GM23338 (cell line): ENCODE data around the gene WFS1. TPM values are rescaled to one million over a fixed set of nuclear protein-coding genes. Genes with fewer than 3 reads are reported as not detected.

Source experiments
- ATAC-seq: fragments of 200-7000 bp; cut with Tn5 transposase; 3 replicates; pipeline ENCODE4 v1.9.1; 2020
- DNase-seq: peaks from one replicate; pipeline ENCODE4 v3.0.0-alpha.2; 2015; ENCODE audit warnings: low spot score
- H2AFZ ChIP-seq: fragments of 200-600 bp; sonication (generic); 2 replicates; pipeline ENCODE4 v1.8.0; 2016; ENCODE audit warnings: antibody characterized with exemption, mild to moderate bottlenecking, moderate library complexity
- H3F3A ChIP-seq: fragments of 200-600 bp; sonication (generic); replicated peaks from 2 replicates; pipeline ENCODE4 v1.8.0; 2017; ENCODE audit warnings: antibody characterized with exemption, mixed run types, low read depth
- H3K27ac ChIP-seq: fragments of 200-600 bp; sonication (generic); 2 replicates; pipeline ENCODE4 v1.6.1; 2016; ENCODE audit warnings: low read depth
- H3K27me3 ChIP-seq: fragments of 200-600 bp; sonication (generic); 2 replicates; pipeline ENCODE4 v1.8.0; 2016; ENCODE audit warnings: mild to moderate bottlenecking, mixed run types, moderate library complexity; ENCODE audit not compliant: insufficient read depth
- H3K36me3 ChIP-seq: fragments of 200-600 bp; sonication (generic); 2 replicates; pipeline ENCODE4 v1.8.0; 2016; ENCODE audit warnings: mild to moderate bottlenecking; ENCODE audit not compliant: insufficient read depth
- H3K4me1 ChIP-seq: fragments of 200-600 bp; sonication (generic); 2 replicates; pipeline ENCODE4 v1.8.0; 2016; ENCODE audit warnings: mild to moderate bottlenecking, moderate library complexity; ENCODE audit not compliant: insufficient read depth
- H3K4me2 ChIP-seq: fragments of 200-600 bp; sonication (generic); 2 replicates; pipeline ENCODE4 v1.7.1; 2017; ENCODE audit warnings: mixed run types
- H3K4me3 ChIP-seq: fragments of 200-600 bp; sonication (generic); 2 replicates; pipeline ENCODE4 v1.6.1; 2016; ENCODE audit warnings: mixed run types
- H3K79me2 ChIP-seq: fragments of 200-600 bp; sonication (generic); replicated peaks from 2 replicates; pipeline ENCODE4 v1.8.0; 2017; ENCODE audit warnings: mild to moderate bottlenecking; ENCODE audit not compliant: insufficient read depth
- H3K9me2 ChIP-seq: fragments of 200-600 bp; sonication (generic); 2 replicates; pipeline ENCODE4 v1.8.0; 2017; ENCODE audit not compliant: insufficient read depth
- H4K20me1 ChIP-seq: fragments of 200-600 bp; sonication (generic); replicated peaks from 2 replicates; pipeline ENCODE4 v1.8.0; 2017; ENCODE audit warnings: mild to moderate bottlenecking; ENCODE audit not compliant: insufficient read depth
- H3K27ac Mint-ChIP-seq: 2 replicates; pipeline ENCODE4 v1.8.0; 2020; ENCODE audit warnings: inconsistent platforms, mild to moderate bottlenecking, moderate library complexity, mixed read lengths
- H3K27me3 Mint-ChIP-seq: 3 replicates; pipeline ENCODE4 v1.8.0; 2022; ENCODE audit warnings: low read depth, mild to moderate bottlenecking, moderate library complexity, mixed read lengths, inconsistent platforms; ENCODE audit not compliant: insufficient read depth, poor library complexity
- H3K36me3 Mint-ChIP-seq: 3 replicates; pipeline ENCODE4 v1.8.0; 2021; ENCODE audit warnings: low read depth, mild to moderate bottlenecking, inconsistent platforms, moderate library complexity, mixed read lengths
- H3K4me1 Mint-ChIP-seq: 3 replicates; pipeline ENCODE4 v1.8.0; 2020; ENCODE audit warnings: mild to moderate bottlenecking, inconsistent platforms, mixed read lengths
- H3K4me3 Mint-ChIP-seq: 3 replicates; pipeline ENCODE4 v1.8.0; 2021; ENCODE audit warnings: moderate library complexity, mild to moderate bottlenecking, inconsistent platforms, mixed read lengths
- H3K9me3 Mint-ChIP-seq: 3 replicates; pipeline ENCODE4 v1.8.0; 2020; ENCODE audit warnings: moderate library complexity, mild to moderate bottlenecking, inconsistent platforms, mixed read lengths
- CREB1 ChIP-seq: fragments of 250-450 bp; sonication (Bioruptor Pico); IDR thresholded peaks from 2 replicates; pipeline ENCODE4 v1.5.0; 2020; ENCODE audit warnings: low read depth, mild to moderate bottlenecking, moderate library complexity
- CTCF ChIP-seq, 2 experiments: fragments of 200-600 bp in 1 of 2; sonication (generic) in 1 of 2; conservative IDR thresholded peaks; 2 replicates each; pipeline versions ENCODE4 v1.5.1 to v1.6.1; 2016 to 2017; ENCODE audit warnings: antibody characterized with exemption in 2 of 2, low read depth in 2 of 2, mild to moderate bottlenecking in 2 of 2, moderate library complexity in 1 of 2
- ETS1 ChIP-seq: IDR thresholded peaks from 2 replicates; pipeline ENCODE4 v1.6.1; 2016; ENCODE audit warnings: antibody characterized with exemption
- EZH2 ChIP-seq: fragments of 200-600 bp; sonication (generic); IDR thresholded peaks from one replicate; pipeline ENCODE4 v1.8.0; 2017; ENCODE audit warnings: antibody characterized with exemption, mild to moderate bottlenecking, low read depth; ENCODE audit not compliant: unreplicated experiment
- EZH2phosphoT487 ChIP-seq: fragments of 200-600 bp; sonication (generic); IDR thresholded peaks from one replicate; pipeline ENCODE4 v1.8.1; 2018; ENCODE audit warnings: antibody characterized with exemption; ENCODE audit not compliant: unreplicated experiment
- JUNB ChIP-seq: IDR thresholded peaks from one replicate; pipeline ENCODE4 v1.6.1; 2016; ENCODE audit warnings: antibody characterized with exemption; ENCODE audit not compliant: unreplicated experiment
- POLR2AphosphoS5 ChIP-seq: IDR thresholded peaks from 2 replicates; pipeline ENCODE4 v1.6.1; 2016; ENCODE audit warnings: antibody characterized with exemption, low read depth
- REST ChIP-seq: IDR thresholded peaks from one replicate; pipeline ENCODE4 v1.6.1; 2018; ENCODE audit warnings: antibody characterized with exemption; ENCODE audit not compliant: unreplicated experiment
- STAT1 ChIP-seq: IDR thresholded peaks from one replicate; pipeline ENCODE4 v1.6.1; 2016; ENCODE audit warnings: antibody characterized with exemption; ENCODE audit not compliant: unreplicated experiment
- ZNF114 ChIP-seq: fragments of 250-450 bp; sonication (Bioruptor Pico); IDR thresholded peaks from 2 replicates; pipeline ENCODE4 v1.5.0; 2020; ENCODE audit warnings: mild to moderate bottlenecking, moderate library complexity
- ZNF331 ChIP-seq: fragments of 250-450 bp; sonication (Bioruptor Pico); IDR thresholded peaks from 2 replicates; pipeline ENCODE4 v1.5.0; 2020; ENCODE audit warnings: low read depth, mild to moderate bottlenecking, moderate library complexity
- polyA plus RNA-seq: library from polyadenylated mRNA; unstranded; fragments of >200 nt; fragmentation: Nextera tagmentation; extraction: Ambion mirVana; gene quantifications from 2 replicates; pipeline ENCODE4 v1.2.1, GENCODE V29; 2016
- total RNA-seq: library from RNA; depleted of rRNA; stranded (reverse); fragments of >200 nt; shearing (Covaris generic); gene quantifications from 2 replicates; pipeline ENCODE4 v1.2.3, GENCODE V29; 2014

Gene WFS1
- total and polyA plus RNA-seq, 2 experiments from 2014 or later: 24.7 to 45.4 TPM

GRCh38 chr4:6257247-6258025, 12.2 kb upstream of the WFS1 start:
- no peak for TF ChIP-seq ETS1
- TF ChIP-seq CREB1: no peak
- TF ChIP-seq EZH2phosphoT487: no peak
- TF ChIP-seq EZH2: no peak
- no peak for TF ChIP-seq JUNB
- TF ChIP-seq ZNF331 (CRISPR knock-in tag): no peak
- DNase-seq: peak; percentile 40
- no peaks in the 10 kb centered on the region for H3K4me1 ChIP-seq
- no peak overlapping the region for H3K4me2 ChIP-seq
- H3K79me2 ChIP-seq: no peaks in the 10 kb centered on the region
- H2AFZ ChIP-seq: peak overlapping the region; percentile 97; the same call in 1 of the 2 replicates
- no peaks in the 10 kb centered on the region for H3F3A ChIP-seq
- H3K27me3 ChIP-seq: no peaks in the 10 kb centered on the region
- H4K20me1 ChIP-seq: no peaks in the 10 kb centered on the region
- H3K27ac ChIP-seq: no peak overlapping the region
- H3K36me3 ChIP-seq: no peaks in the 10 kb centered on the region
- Mint-ChIP-seq H3K4me1 (peaks cover 13% of the 10 kb centered on the region), H3K27me3 (peaks cover 13% of the 10 kb centered on the region), H3K27ac (no peak overlapping the region), H3K9me3 (no peaks in the 10 kb centered on the region), H3K4me3 (0 out of 3 replicates have a peak overlapping the region, but pooled peaks have one; percentile 36), H3K36me3 (no peaks in the 10 kb centered on the region)
- no peaks in the 10 kb centered on the region for H3K9me2 ChIP-seq
- peak; percentile 78 for ATAC-seq
- no peak overlapping the region for H3K4me3 ChIP-seq

GRCh38 chr4:6258026-6258360, 11.7 kb upstream of the WFS1 start:
- peaks cover 12% of the 10 kb centered on the region for H3K27me3 Mint-ChIP-seq
- ATAC-seq: no peak

More at GRCh38 chr4:6258026-6258360, 11.7 kb upstream of the WFS1 start:
- Histone ChIP-seq H3K27me3 (no peaks in the 10 kb centered on the region), H4K20me1 (no peaks in the 10 kb centered on the region), H3K79me2 (no peaks in the 10 kb centered on the region), H2AFZ (no peak overlapping the region), H3K4me3 (no peak overlapping the region), H3K27ac (no peak overlapping the region), H3K9me2 (no peaks in the 10 kb centered on the region), H3K4me2 (no peak overlapping the region), H3K4me1 (no peaks in the 10 kb centered on the region), H3F3A (no peaks in the 10 kb centered on the region), H3K36me3 (no peaks in the 10 kb centered on the region)
- H3K27ac Mint-ChIP-seq: no peak overlapping the region
- no peak for DNase-seq
- H3K36me3 Mint-ChIP-seq: no peaks in the 10 kb centered on the region
- no peaks in the 10 kb centered on the region for H3K9me3 Mint-ChIP-seq
- TF ChIP-seq POLR2AphosphoS5: no peak
- no peak for TF ChIP-seq REST
- no peak for TF ChIP-seq CREB1
- no peak for TF ChIP-seq ETS1
- no peak for TF ChIP-seq JUNB
- no peak for TF ChIP-seq STAT1
- TF ChIP-seq EZH2: no peak
- TF ChIP-seq ZNF114: no peak
- TF ChIP-seq CTCF (conservative IDR thresholded peaks at IDR 0.05; ENCODE audit: low read depth in 2 of 2): no peak
- H3K4me1 Mint-ChIP-seq: peaks cover 13% of the 10 kb centered on the region
- H3K4me3 Mint-ChIP-seq: no peak overlapping the region
